CD14-positive monocyte (primary cell): ENCODE data around the gene TRABD2B. TPM values are rescaled to one million over a fixed set of nuclear protein-coding genes. Genes with fewer than 3 reads are reported as not detected.

Experiments
- DNase-seq, 3 donors: peaks; one replicate each; pipeline ENCODE4 v3.0.0-alpha.2; 2011 to 2022
- H2AFZ ChIP-seq: 2 replicates; pipeline ENCODE4 v1.6.0; 2012; ENCODE audit warnings: mild to moderate bottlenecking, low read depth, low read length, inconsistent platforms; ENCODE audit not compliant: insufficient read depth, poor library complexity, severe bottlenecking
- H3K27ac ChIP-seq, 2 donors: 1 replicate in 1 of 2; 2 replicates in 1 of 2; pipeline ENCODE4 v1.5.1; 2012 to 2013; ENCODE audit warnings: low read length in 2 of 2, control low read depth in 1 of 2, inconsistent platforms in 1 of 2, low read depth in 1 of 2, mild to moderate bottlenecking in 1 of 2
- H3K27me3 ChIP-seq, 2 donors: one replicate each; pipeline versions ENCODE4 v1.6.0 to v1.6.1; 2011 to 2013; ENCODE audit warnings: low read length in 2 of 2; ENCODE audit not compliant: control insufficient read depth in 2 of 2, insufficient read depth in 2 of 2
- H3K36me3 ChIP-seq, 2 donors: replicated peaks in 1 of 2; 1 replicate in 1 of 2; 2 replicates in 1 of 2; pipeline versions ENCODE4 v1.5.1 to v1.6.1; 2012 to 2013; ENCODE audit warnings: low read length in 2 of 2, control low read depth in 1 of 2, inconsistent platforms in 1 of 2, mild to moderate bottlenecking in 1 of 2; ENCODE audit not compliant: insufficient read depth in 2 of 2, control insufficient read depth in 1 of 2
- H3K4me1 ChIP-seq, 2 donors: 1 replicate in 1 of 2; 2 replicates in 1 of 2; pipeline versions ENCODE4 v1.5.1 to v1.6.1; 2012 to 2013; ENCODE audit warnings: low read length in 2 of 2, control low read depth in 1 of 2, inconsistent platforms in 1 of 2, mild to moderate bottlenecking in 1 of 2, moderate library complexity in 1 of 2; ENCODE audit not compliant: insufficient read depth in 2 of 2, control insufficient read depth in 1 of 2
- H3K4me2 ChIP-seq: replicated peaks from 2 replicates; pipeline ENCODE3; 2012; ENCODE audit warnings: low read length, moderate library complexity, mild to moderate bottlenecking; ENCODE audit not compliant: poor library complexity, severe bottlenecking; ENCODE audit errors: extremely low read depth
- H3K4me3 ChIP-seq, 3 experiments: fragments of 200-600 bp in 1 of 3; sonication (generic) in 1 of 3; replicated peaks in 1 of 3; 1 replicate in 2 of 3; 2 replicates in 1 of 3; pipeline ENCODE4 v1.5.1; 2011 to 2013; ENCODE audit warnings: low read length in 3 of 3, mild to moderate bottlenecking in 3 of 3, control low read depth in 2 of 3, low read depth in 2 of 3, inconsistent platforms in 1 of 3, moderate library complexity in 1 of 3
- H3K79me2 ChIP-seq: 2 replicates; pipeline ENCODE4 v1.6.0; 2012; ENCODE audit warnings: mild to moderate bottlenecking, control low read depth, inconsistent platforms, low read length, moderate library complexity; ENCODE audit not compliant: insufficient read depth
- H3K9ac ChIP-seq: 2 replicates; pipeline ENCODE4 v1.6.0; 2017; ENCODE audit warnings: low read length, mild to moderate bottlenecking; ENCODE audit not compliant: insufficient read depth, poor library complexity, severe bottlenecking
- H3K9me3 ChIP-seq, 2 donors: replicated peaks in 1 of 2; 1 replicate in 1 of 2; 2 replicates in 1 of 2; pipeline versions ENCODE4 v1.5.1 to v1.6.1; 2012 to 2013; ENCODE audit warnings: low read length in 2 of 2, control low read depth in 1 of 2; ENCODE audit not compliant: control insufficient read depth in 1 of 2, insufficient read depth in 1 of 2
- H4K20me1 ChIP-seq: 2 replicates; pipeline ENCODE4 v1.6.0; 2012; ENCODE audit warnings: mild to moderate bottlenecking, low read length, control low read depth, moderate library complexity; ENCODE audit not compliant: insufficient read depth
- H3K27ac Mint-ChIP-seq, 7 donors: one replicate each; pipeline ENCODE4 v1.8.0; 2020; ENCODE audit warnings: mild to moderate bottlenecking in 7 of 7, mixed read lengths in 7 of 7, moderate library complexity in 6 of 7, inconsistent platforms in 2 of 7
- H3K27me3 Mint-ChIP-seq, 3 donors: one replicate each; pipeline ENCODE4 v1.8.0; 2021 to 2022; ENCODE audit warnings: low read depth in 3 of 3, mild to moderate bottlenecking in 3 of 3, mixed read lengths in 3 of 3, moderate library complexity in 3 of 3, inconsistent platforms in 1 of 3
- H3K36me3 Mint-ChIP-seq, 2 donors: one replicate each; pipeline ENCODE4 v1.8.0; 2020; ENCODE audit warnings: mixed read lengths in 2 of 2, inconsistent platforms in 1 of 2, mild to moderate bottlenecking in 1 of 2
- H3K4me1 Mint-ChIP-seq: one replicate; pipeline ENCODE4 v1.8.0; 2020; ENCODE audit warnings: mild to moderate bottlenecking, mixed read lengths
- H3K4me3 Mint-ChIP-seq, 2 donors: one replicate each; pipeline ENCODE4 v1.8.0; 2020; ENCODE audit warnings: mild to moderate bottlenecking in 2 of 2, mixed read lengths in 2 of 2, moderate library complexity in 1 of 2
- H3K9me3 Mint-ChIP-seq, 7 donors: one replicate each; pipeline ENCODE4 v1.8.0; 2020 to 2022; ENCODE audit warnings: mixed read lengths in 7 of 7, mild to moderate bottlenecking in 6 of 7, moderate library complexity in 6 of 7, inconsistent platforms in 2 of 7
- whole genome bisulfite sequencing: methylation state at CpG from one replicate; pipeline ENCODE4 v1.1.5; 2013; ENCODE audit warnings: missing lambda C conversion rate; ENCODE audit not compliant: insufficient coverage; 5-methylcytosine and 5-hydroxymethylcytosine counted together
- intact Hi-C, 2 donors: fragments of 100-400 bp; cut with micrococcal nuclease; formaldehyde crosslinking; loops; one replicate each; pipeline versions ENCODE4 v1.15.0 to v1.15.1; 2023
- polyA plus RNA-seq, 3 donors: library from polyadenylated mRNA; depleted of rRNA in 1 of 3; unstranded in 2 of 3; stranded (reverse) in 1 of 3; fragments of 300-500 nt in 2 of 3; fragments of >200 nt in 1 of 3; fragmentation: Illumina TruSeq in 2 of 3; gene quantifications; 1 replicate in 2 of 3; 2 replicates in 1 of 3; pipeline ENCODE4 v1.2.3, GENCODE V29; 2012 to 2021
- TF ChIP-seq, protein P1 (sequence below): fragments of 200-600 bp; IDR thresholded peaks from one replicate; pipeline ENCODE4 v1.8.0; 2022; ENCODE audit warnings: antibody characterized with exemption, mild to moderate bottlenecking

The TRABD2B gene
- polyA plus RNA-seq, 3 donors: not detected

- Histone ChIP-seq H3K27me3 (peaks cover 0 to 7% of the 10 kb centered on the region in 2 donors), H3K4me2 (no peak overlapping the region), H3K4me1 (no peaks in the 10 kb centered on the region), H3K27ac (no peak overlapping the region), H3K36me3 (no peaks in the 10 kb centered on the region), H2AFZ (no peak overlapping the region), H3K9ac (no peak overlapping the region), H4K20me1 (no peaks in the 10 kb centered on the region), H3K9me3 (no peaks in the 10 kb centered on the region), H3K79me2 (no peaks in the 10 kb centered on the region), H3K4me3 (no peak overlapping the region)
- no CpG with 5 or more reads among the region's 8 CpGs for WGBS
- Mint-ChIP-seq H3K27me3 (peaks cover 9 to 25% (median 11%) of the 10 kb centered on the region in 3 donors), H3K4me3 (no peak overlapping the region), H3K4me1 (no peaks in the 10 kb centered on the region), H3K27ac (no peak overlapping the region), H3K36me3 (no peaks in the 10 kb centered on the region), H3K9me3 (no peaks in the 10 kb centered on the region)
- intact Hi-C loops: no loop called here
- no peak for DNase-seq
- TF ChIP-seq, protein P1, sequence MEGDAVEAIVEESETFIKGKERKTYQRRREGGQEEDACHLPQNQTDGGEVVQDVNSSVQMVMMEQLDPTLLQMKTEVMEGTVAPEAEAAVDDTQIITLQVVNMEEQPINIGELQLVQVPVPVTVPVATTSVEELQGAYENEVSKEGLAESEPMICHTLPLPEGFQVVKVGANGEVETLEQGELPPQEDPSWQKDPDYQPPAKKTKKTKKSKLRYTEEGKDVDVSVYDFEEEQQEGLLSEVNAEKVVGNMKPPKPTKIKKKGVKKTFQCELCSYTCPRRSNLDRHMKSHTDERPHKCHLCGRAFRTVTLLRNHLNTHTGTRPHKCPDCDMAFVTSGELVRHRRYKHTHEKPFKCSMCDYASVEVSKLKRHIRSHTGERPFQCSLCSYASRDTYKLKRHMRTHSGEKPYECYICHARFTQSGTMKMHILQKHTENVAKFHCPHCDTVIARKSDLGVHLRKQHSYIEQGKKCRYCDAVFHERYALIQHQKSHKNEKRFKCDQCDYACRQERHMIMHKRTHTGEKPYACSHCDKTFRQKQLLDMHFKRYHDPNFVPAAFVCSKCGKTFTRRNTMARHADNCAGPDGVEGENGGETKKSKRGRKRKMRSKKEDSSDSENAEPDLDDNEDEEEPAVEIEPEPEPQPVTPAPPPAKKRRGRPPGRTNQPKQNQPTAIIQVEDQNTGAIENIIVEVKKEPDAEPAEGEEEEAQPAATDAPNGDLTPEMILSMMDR: no peak
Measured at GRCh38 chr1:47731730-47732129, 265.5 kb downstream of the TRABD2B start.

DNA sequence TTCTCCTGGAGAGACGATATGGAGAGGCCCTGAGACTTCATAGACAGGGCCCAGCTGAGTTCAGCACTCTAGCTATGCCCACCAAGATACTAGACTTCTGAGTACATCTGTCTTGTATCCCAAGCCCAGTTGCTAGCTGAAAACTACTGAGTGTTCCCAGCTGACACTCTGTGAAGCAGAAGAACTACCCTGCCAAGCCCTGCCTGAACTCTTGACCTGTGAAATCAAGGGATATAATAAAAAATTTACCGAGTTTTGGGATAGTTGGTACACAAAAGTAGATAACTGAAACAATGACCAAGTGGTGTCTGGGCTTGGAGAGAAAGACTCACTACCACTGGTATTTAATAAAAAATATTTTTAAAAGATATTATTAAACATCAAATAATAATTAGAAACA, 267.5 kb downstream of the TRABD2B start:
- no peak overlapping the region for H3K27ac ChIP-seq
- Mint-ChIP-seq H3K27me3 (peaks cover 17 to 39% (median 23%) of the 10 kb centered on the region in 3 donors), H3K9me3 (no peaks in the 10 kb centered on the region), H3K36me3 (no peaks in the 10 kb centered on the region), H3K4me1 (peaks cover 10% of the 10 kb centered on the region), H3K27ac (no peak overlapping the region), H3K4me3 (no peak overlapping the region)
- intact Hi-C loops: loop anchor here (5.0 to 10.0 kb wide), 2 partner anchors 295 to 342 kb away; partner anchors contain the start of gene FOXD2 (in 1 of the 2)
- H3K9ac ChIP-seq: no peak overlapping the region
- no peaks in the 10 kb centered on the region for H3K4me1 ChIP-seq
- no peaks in the 10 kb centered on the region for H3K79me2 ChIP-seq
- TF ChIP-seq, protein P1: no peak
- WGBS: 75% methylated on average over 1 of the region's 2 CpGs
- DNase-seq: no peak
- peaks cover 0 to 5% of the 10 kb centered on the region in 2 donors for H3K9me3 ChIP-seq
- no peaks in the 10 kb centered on the region for H3K36me3 ChIP-seq
- no peak overlapping the region for H3K4me2 ChIP-seq
- no peak overlapping the region for H2AFZ ChIP-seq
- no peak overlapping the region for H3K4me3 ChIP-seq
- H4K20me1 ChIP-seq: no peaks in the 10 kb centered on the region
- peaks cover 16 to 24% of the 10 kb centered on the region in 2 donors for H3K27me3 ChIP-seq
